GM23248 (cell line): Measurements from ENCODE around the gene RPL21.

Experiments
- EZH2 ChIP-seq: fragments of 200-600 bp; sonication (generic); IDR thresholded peaks from 2 replicates; pipeline ENCODE4 v1.6.1; 2018; ENCODE audit warnings: antibody characterized with exemption, mild to moderate bottlenecking; ENCODE audit not compliant: insufficient read depth, poor library complexity, severe bottlenecking
- EZH2phosphoT487 ChIP-seq: fragments of 200-600 bp; sonication (generic); IDR thresholded peaks from 2 replicates; pipeline ENCODE4 v1.6.1; 2018; ENCODE audit warnings: antibody characterized with exemption, moderate library complexity, mild to moderate bottlenecking, low read depth; ENCODE audit not compliant: insufficient read depth

GRCh38 chr13:27264181-27264580 is 12.8 kb downstream of the RPL21 start:
- TF ChIP-seq EZH2 (no peak), EZH2phosphoT487 (no peak)
